Measurements from ENCODE around the gene NQO2.

DNA sequence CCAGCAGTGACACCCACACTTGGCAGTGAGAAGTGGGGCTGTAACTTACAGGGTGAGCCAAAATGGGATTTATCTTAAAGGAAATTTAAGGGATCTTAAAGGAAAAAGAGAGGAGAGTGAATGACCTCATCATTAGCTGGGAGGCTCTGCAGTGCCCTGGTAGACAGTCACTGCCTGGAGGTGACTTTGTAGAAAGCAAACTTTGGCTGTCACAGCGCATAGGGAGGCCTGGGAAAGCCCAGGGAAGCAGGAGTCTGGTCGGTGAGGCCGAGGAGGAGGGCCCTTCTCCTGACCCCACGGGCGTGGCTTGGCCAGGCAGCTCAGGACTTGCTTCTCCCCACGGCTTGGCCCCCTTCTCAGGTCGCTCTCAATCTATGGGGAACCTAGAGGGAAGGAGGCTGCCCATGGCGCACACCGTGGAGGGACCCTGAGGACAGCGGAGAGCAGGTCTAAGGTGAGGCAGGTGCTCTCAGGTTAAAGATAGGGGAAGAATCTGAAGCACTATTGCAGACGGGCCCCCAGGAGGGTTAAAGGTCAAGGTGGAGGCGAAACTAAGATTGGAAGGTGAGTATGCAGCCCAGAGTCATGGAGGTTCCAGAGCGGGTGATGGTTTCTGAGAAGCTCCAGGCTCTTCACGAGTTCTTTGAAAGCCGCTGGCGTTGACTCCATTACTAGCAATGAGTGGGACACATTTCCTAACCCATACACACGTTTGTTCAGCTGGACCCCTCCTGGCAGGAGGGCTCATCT lies 53.0 kb downstream of the NQO2 start:
- TF ChIP-seq POLR2A (IDR thresholded peaks at IDR 0.05): no peak
- TF ChIP-seq, protein P1, sequence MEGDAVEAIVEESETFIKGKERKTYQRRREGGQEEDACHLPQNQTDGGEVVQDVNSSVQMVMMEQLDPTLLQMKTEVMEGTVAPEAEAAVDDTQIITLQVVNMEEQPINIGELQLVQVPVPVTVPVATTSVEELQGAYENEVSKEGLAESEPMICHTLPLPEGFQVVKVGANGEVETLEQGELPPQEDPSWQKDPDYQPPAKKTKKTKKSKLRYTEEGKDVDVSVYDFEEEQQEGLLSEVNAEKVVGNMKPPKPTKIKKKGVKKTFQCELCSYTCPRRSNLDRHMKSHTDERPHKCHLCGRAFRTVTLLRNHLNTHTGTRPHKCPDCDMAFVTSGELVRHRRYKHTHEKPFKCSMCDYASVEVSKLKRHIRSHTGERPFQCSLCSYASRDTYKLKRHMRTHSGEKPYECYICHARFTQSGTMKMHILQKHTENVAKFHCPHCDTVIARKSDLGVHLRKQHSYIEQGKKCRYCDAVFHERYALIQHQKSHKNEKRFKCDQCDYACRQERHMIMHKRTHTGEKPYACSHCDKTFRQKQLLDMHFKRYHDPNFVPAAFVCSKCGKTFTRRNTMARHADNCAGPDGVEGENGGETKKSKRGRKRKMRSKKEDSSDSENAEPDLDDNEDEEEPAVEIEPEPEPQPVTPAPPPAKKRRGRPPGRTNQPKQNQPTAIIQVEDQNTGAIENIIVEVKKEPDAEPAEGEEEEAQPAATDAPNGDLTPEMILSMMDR (IDR thresholded peaks at IDR 0.05): no peak
- TF ChIP-seq EP300 (IDR thresholded peaks at IDR 0.05): no peak
- TF ChIP-seq POLR2AphosphoS5 (IDR thresholded peaks at IDR 0.05): no peak
